Loucy (cell line): ENCODE data around the gene IGF2BP2.

ENCODE experiments used
- CTCF ChIP-seq: fragments of 200-600 bp; sonication (generic); conservative IDR thresholded peaks from 2 replicates; pipeline ENCODE4 v1.5.1; 2014; ENCODE audit warnings: mild to moderate bottlenecking, antibody characterized with exemption, low read length
- EZH2phosphoT487 ChIP-seq: fragments of 200-600 bp; IDR thresholded peaks from 2 replicates; pipeline ENCODE4 v1.6.1; 2018; ENCODE audit warnings: antibody characterized with exemption, mild to moderate bottlenecking, moderate library complexity, borderline replicate concordance

GRCh38 chr3:185711255-185711870 lies 113.5 kb downstream of the IGF2BP2 start:
- TF ChIP-seq CTCF = no peak
- TF ChIP-seq EZH2phosphoT487 = no peak
